Measurements from ENCODE around the gene OR2T35.

Gene OR2T35

GRCh38 chr1:248590055-248590454, 55.0 kb downstream of the OR2T35 start:
- H3F3A ChIP-seq (ENCODE audit: insufficient read depth, low read length) = no peaks in the 10 kb centered on the region
- no peak for TF ChIP-seq EZH2 (IDR thresholded peaks at IDR 0.05; ENCODE audit: borderline replicate concordance, low read length)
- no peak for TF ChIP-seq CTCF (IDR thresholded peaks at IDR 0.05; ENCODE audit: low read length)
- no peak overlapping the region for H2AFZ ChIP-seq (ENCODE audit: low read length)
- H4K20me1 ChIP-seq (ENCODE audit: insufficient read depth, low read length) = no peaks in the 10 kb centered on the region
- no peaks in the 10 kb centered on the region for H3K36me3 ChIP-seq (ENCODE audit: insufficient read depth, low read length)
- no peaks in the 10 kb centered on the region for H3K9me2 ChIP-seq (ENCODE audit: low read depth, low read length)
- H3K27ac ChIP-seq (ENCODE audit: low read depth, low read length, poor library complexity, severe bottlenecking) = no peak overlapping the region
- H3K79me2 ChIP-seq (ENCODE audit: insufficient read depth, low read length) = no peaks in the 10 kb centered on the region
- H3K4me3 ChIP-seq (ENCODE audit: low read depth, low read length, poor library complexity, severe bottlenecking) = no peak overlapping the region
- H3K27me3 ChIP-seq (ENCODE audit: insufficient read depth, low read length) = no peaks in the 10 kb centered on the region
- H3K9ac ChIP-seq (ENCODE audit: low read length) = no peak overlapping the region
- no peak overlapping the region for H3K4me2 ChIP-seq (ENCODE audit: low read length)
- no peaks in the 10 kb centered on the region for H3K9me3 ChIP-seq (ENCODE audit: low read length)
- no peaks in the 10 kb centered on the region for H3K4me1 ChIP-seq (ENCODE audit: insufficient read depth, low read length, severe bottlenecking)

- H3K9ac ChIP-seq (ENCODE audit: low read length) = no peak overlapping the region
- H2AFZ ChIP-seq (ENCODE audit: low read length) = no peak overlapping the region
- H4K20me1 ChIP-seq (ENCODE audit: insufficient read depth, low read length) = no peaks in the 10 kb centered on the region
- H3K4me3 ChIP-seq (ENCODE audit: low read depth, low read length, poor library complexity, severe bottlenecking) = no peak overlapping the region
- no peaks in the 10 kb centered on the region for H3K79me2 ChIP-seq (ENCODE audit: insufficient read depth, low read length)
- H3K9me2 ChIP-seq (ENCODE audit: low read depth, low read length) = no peaks in the 10 kb centered on the region
- H3K4me1 ChIP-seq (ENCODE audit: insufficient read depth, low read length, severe bottlenecking) = no peaks in the 10 kb centered on the region
- no peaks in the 10 kb centered on the region for H3K9me3 ChIP-seq (ENCODE audit: low read length)
- no peak overlapping the region for H3K4me2 ChIP-seq (ENCODE audit: low read length)
- no peak for TF ChIP-seq CTCF (IDR thresholded peaks at IDR 0.05; ENCODE audit: low read length)
- TF ChIP-seq EZH2 (IDR thresholded peaks at IDR 0.05; ENCODE audit: borderline replicate concordance, low read length) = no peak
- no peaks in the 10 kb centered on the region for H3F3A ChIP-seq (ENCODE audit: insufficient read depth, low read length)
- H3K36me3 ChIP-seq (ENCODE audit: insufficient read depth, low read length) = no peaks in the 10 kb centered on the region
- no peak overlapping the region for H3K27ac ChIP-seq (ENCODE audit: low read depth, low read length, poor library complexity, severe bottlenecking)
- H3K27me3 ChIP-seq (ENCODE audit: insufficient read depth, low read length) = no peaks in the 10 kb centered on the region
These were observed 55.7 kb downstream of the OR2T35 start for GRCh38 chr1:248589334-248589733.

Data from OCI-LY1 (cell line).